OCI-LY1 (cell line): Measurements from ENCODE around the gene PDS5A.

Experiments
- H2AFZ ChIP-seq: fragments of 200-600 bp; sonication (generic), shearing (Covaris generic); 2 replicates; pipeline ENCODE4 v1.6.0; 2014; ENCODE audit warnings: antibody characterized with exemption, mild to moderate bottlenecking, low read length
- H3F3A ChIP-seq: fragments of 200-600 bp; sonication (generic), shearing (Covaris generic); 2 replicates; pipeline ENCODE4 v1.6.0; 2014; ENCODE audit warnings: mild to moderate bottlenecking, antibody characterized with exemption, low read length, moderate library complexity; ENCODE audit not compliant: insufficient read depth
- H3K27ac ChIP-seq: fragments of 200-600 bp; sonication (generic); 2 replicates; pipeline ENCODE4 v1.5.1; 2014; ENCODE audit warnings: low read length, mixed run types, mild to moderate bottlenecking, low read depth; ENCODE audit not compliant: poor library complexity, severe bottlenecking
- H3K27me3 ChIP-seq: fragments of 200-600 bp; sonication (generic); 2 replicates; pipeline ENCODE4 v1.6.0; 2014; ENCODE audit warnings: antibody characterized with exemption, mild to moderate bottlenecking, low read length, moderate library complexity; ENCODE audit not compliant: insufficient read depth
- H3K36me3 ChIP-seq: fragments of 200-600 bp; sonication (generic); 2 replicates; pipeline ENCODE4 v1.6.1; 2014; ENCODE audit warnings: mild to moderate bottlenecking, antibody characterized with exemption, low read length, moderate library complexity, mixed read lengths; ENCODE audit not compliant: insufficient read depth
- H3K4me1 ChIP-seq: fragments of 200-600 bp; sonication (generic); 2 replicates; pipeline ENCODE4 v1.5.1; 2014; ENCODE audit warnings: mild to moderate bottlenecking, low read length, moderate library complexity; ENCODE audit not compliant: insufficient read depth, severe bottlenecking
- H3K4me2 ChIP-seq: fragments of 200-600 bp; sonication (generic), shearing (Covaris generic); 2 replicates; pipeline ENCODE4 v1.6.1; 2014; ENCODE audit warnings: low read length
- H3K4me3 ChIP-seq: fragments of 200-600 bp; sonication (generic); 2 replicates; pipeline ENCODE4 v1.5.1; 2014; ENCODE audit warnings: low read length, low read depth, mild to moderate bottlenecking, mixed read lengths; ENCODE audit not compliant: poor library complexity, severe bottlenecking
- H3K79me2 ChIP-seq: fragments of 200-600 bp; shearing (Covaris generic); 2 replicates; pipeline ENCODE4 v1.6.1; 2016; ENCODE audit warnings: mixed run types, low read length, mixed read lengths; ENCODE audit not compliant: insufficient read depth
- H3K9ac ChIP-seq: fragments of 200-600 bp; sonication (generic), shearing (Covaris generic); 2 replicates; pipeline ENCODE4 v1.6.1; 2014; ENCODE audit warnings: mild to moderate bottlenecking, low read length, mixed read lengths
- H3K9me2 ChIP-seq: fragments of 200-600 bp; sonication (generic), shearing (Covaris generic); 2 replicates; pipeline ENCODE4 v1.6.1; 2014; ENCODE audit warnings: low read depth, mild to moderate bottlenecking, low read length, mixed read lengths
- H3K9me3 ChIP-seq: fragments of 200-600 bp; shearing (Covaris generic); 2 replicates; pipeline ENCODE4 v1.6.1; 2014; ENCODE audit warnings: low read length, mixed read lengths
- H4K20me1 ChIP-seq: fragments of 200-600 bp; sonication (generic), shearing (Covaris generic); 2 replicates; pipeline ENCODE4 v1.6.0; 2016; ENCODE audit warnings: mild to moderate bottlenecking, low read length; ENCODE audit not compliant: insufficient read depth
- EZH2 ChIP-seq: fragments of 200-600 bp; sonication (generic), shearing (Covaris generic); IDR thresholded peaks from 2 replicates; pipeline ENCODE4 v1.8.0; 2017; ENCODE audit warnings: borderline replicate concordance, mixed run types, mild to moderate bottlenecking, antibody characterized with exemption, low read length, moderate library complexity, mixed read lengths
- TF ChIP-seq, protein P1 (sequence below): fragments of 200-600 bp; sonication (generic), shearing (Covaris generic); IDR thresholded peaks from 2 replicates; pipeline ENCODE4 v1.5.1; 2017; ENCODE audit warnings: mild to moderate bottlenecking, antibody characterized with exemption, low read length, moderate library complexity, mixed read lengths

The PDS5A gene

DNA sequence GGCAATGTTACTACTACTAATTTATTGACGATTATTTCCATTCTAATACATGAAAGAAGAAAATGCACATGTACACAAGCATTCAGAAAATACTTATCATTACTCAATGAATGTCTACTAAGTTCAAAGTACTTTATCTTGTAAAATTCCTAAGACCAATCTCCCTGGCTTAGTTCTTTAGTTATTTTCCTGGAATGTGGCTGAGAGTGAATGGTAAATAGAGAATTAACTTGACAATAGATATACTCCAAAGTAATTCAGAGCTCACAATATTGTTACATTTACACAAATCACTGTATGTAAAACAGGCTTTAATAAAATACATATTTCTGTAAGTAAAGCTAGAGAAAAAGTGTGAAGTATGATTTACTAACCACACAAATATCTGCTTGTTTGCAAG lies 79.7 kb downstream of the PDS5A start:
- H3K4me2 ChIP-seq, result no peak overlapping the region
- no peak overlapping the region for H3K9ac ChIP-seq
- no peaks in the 10 kb centered on the region for H3K27me3 ChIP-seq
- H3K4me1 ChIP-seq, result no peaks in the 10 kb centered on the region
- H3K9me2 ChIP-seq, result no peaks in the 10 kb centered on the region
- peaks cover 97% of the 10 kb centered on the region for H3K36me3 ChIP-seq
- H3K9me3 ChIP-seq, result no peaks in the 10 kb centered on the region
- TF ChIP-seq EZH2, result no peak
- TF ChIP-seq, protein P1, sequence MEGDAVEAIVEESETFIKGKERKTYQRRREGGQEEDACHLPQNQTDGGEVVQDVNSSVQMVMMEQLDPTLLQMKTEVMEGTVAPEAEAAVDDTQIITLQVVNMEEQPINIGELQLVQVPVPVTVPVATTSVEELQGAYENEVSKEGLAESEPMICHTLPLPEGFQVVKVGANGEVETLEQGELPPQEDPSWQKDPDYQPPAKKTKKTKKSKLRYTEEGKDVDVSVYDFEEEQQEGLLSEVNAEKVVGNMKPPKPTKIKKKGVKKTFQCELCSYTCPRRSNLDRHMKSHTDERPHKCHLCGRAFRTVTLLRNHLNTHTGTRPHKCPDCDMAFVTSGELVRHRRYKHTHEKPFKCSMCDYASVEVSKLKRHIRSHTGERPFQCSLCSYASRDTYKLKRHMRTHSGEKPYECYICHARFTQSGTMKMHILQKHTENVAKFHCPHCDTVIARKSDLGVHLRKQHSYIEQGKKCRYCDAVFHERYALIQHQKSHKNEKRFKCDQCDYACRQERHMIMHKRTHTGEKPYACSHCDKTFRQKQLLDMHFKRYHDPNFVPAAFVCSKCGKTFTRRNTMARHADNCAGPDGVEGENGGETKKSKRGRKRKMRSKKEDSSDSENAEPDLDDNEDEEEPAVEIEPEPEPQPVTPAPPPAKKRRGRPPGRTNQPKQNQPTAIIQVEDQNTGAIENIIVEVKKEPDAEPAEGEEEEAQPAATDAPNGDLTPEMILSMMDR, result no peak
- H2AFZ ChIP-seq, result no peak overlapping the region
- no peaks in the 10 kb centered on the region for H4K20me1 ChIP-seq
- H3K79me2 ChIP-seq, result no peaks in the 10 kb centered on the region
- no peaks in the 10 kb centered on the region for H3F3A ChIP-seq
- H3K4me3 ChIP-seq, result no peak overlapping the region
- H3K27ac ChIP-seq, result no peak overlapping the region

DNA sequence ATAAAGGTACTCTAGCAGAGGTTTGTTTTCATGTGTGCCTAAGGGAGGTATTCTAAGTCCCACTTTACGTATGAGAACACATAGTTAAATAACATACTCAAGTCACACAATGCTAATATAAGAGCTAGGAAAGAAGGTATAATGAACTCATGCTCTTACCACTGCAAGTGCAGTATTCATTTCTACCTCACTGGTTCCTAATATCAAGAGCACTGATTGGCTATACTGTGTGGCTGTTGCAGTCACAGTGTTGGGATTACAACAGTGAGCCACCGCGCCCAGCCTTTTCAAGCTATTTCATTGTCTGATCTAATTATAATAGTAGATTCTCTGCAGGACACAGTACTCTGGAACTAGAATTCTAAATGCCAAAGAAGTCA lies 84.0 kb downstream of the PDS5A start:
- H3F3A ChIP-seq, result no peaks in the 10 kb centered on the region
- H3K4me3 ChIP-seq, result no peak overlapping the region
- TF ChIP-seq EZH2, result no peak
- TF ChIP-seq, protein P1, result no peak
- no peaks in the 10 kb centered on the region for H3K9me2 ChIP-seq
- no peaks in the 10 kb centered on the region for H3K79me2 ChIP-seq
- H3K27me3 ChIP-seq, result no peaks in the 10 kb centered on the region
- no peak overlapping the region for H3K9ac ChIP-seq
- no peak overlapping the region for H3K4me2 ChIP-seq
- H3K4me1 ChIP-seq, result no peaks in the 10 kb centered on the region
- peaks cover 89% of the 10 kb centered on the region for H3K36me3 ChIP-seq
- H4K20me1 ChIP-seq, result no peaks in the 10 kb centered on the region
- H3K27ac ChIP-seq, result no peak overlapping the region
- no peaks in the 10 kb centered on the region for H3K9me3 ChIP-seq
- no peak overlapping the region for H2AFZ ChIP-seq

DNA sequence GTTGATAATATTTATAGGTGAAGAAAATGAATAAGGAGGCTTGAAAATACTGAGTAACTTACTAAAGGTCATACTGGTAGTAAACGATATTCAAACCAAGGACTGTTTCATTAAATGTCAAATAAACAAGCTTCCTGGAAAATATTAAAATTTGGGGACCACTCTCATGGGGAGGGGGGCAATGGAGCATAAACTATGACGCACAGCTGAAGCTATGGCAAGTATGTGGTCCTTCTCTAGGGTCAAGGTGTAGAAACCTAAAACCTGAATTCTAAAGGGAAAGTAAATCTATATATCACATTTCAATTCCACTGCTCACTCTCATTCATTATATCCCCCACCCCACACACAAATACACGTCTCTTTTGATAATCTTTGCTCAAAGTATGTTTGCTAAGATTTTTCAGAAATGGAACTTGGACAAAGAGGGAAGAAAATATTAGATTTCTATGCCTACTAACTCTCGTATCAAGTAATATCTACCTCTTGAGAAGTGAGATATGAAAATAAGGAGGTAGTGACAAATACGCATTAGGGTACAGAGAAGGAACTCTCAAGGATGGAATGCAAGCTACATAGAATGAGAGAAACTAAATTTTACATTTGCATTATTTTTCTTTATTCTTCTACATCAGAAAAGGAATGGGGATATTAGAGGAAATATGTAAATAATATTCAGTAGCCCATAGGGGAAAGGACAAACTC lies 84.6 kb downstream of the PDS5A start:
- H3K9me3 ChIP-seq, result no peaks in the 10 kb centered on the region
- TF ChIP-seq, protein P1, result no peak
- TF ChIP-seq EZH2, result no peak
- no peaks in the 10 kb centered on the region for H3K9me2 ChIP-seq
- H3K4me1 ChIP-seq, result no peaks in the 10 kb centered on the region
- H3K79me2 ChIP-seq, result no peaks in the 10 kb centered on the region
- peaks cover 89% of the 10 kb centered on the region for H3K36me3 ChIP-seq
- H3F3A ChIP-seq, result no peaks in the 10 kb centered on the region
- H3K27ac ChIP-seq, result no peak overlapping the region
- H3K27me3 ChIP-seq, result no peaks in the 10 kb centered on the region
- H3K9ac ChIP-seq, result no peak overlapping the region
- no peak overlapping the region for H3K4me3 ChIP-seq
- H2AFZ ChIP-seq, result no peak overlapping the region
- no peak overlapping the region for H3K4me2 ChIP-seq
- no peaks in the 10 kb centered on the region for H4K20me1 ChIP-seq
